ENCODE results near the gene LIN7A.

DNA sequence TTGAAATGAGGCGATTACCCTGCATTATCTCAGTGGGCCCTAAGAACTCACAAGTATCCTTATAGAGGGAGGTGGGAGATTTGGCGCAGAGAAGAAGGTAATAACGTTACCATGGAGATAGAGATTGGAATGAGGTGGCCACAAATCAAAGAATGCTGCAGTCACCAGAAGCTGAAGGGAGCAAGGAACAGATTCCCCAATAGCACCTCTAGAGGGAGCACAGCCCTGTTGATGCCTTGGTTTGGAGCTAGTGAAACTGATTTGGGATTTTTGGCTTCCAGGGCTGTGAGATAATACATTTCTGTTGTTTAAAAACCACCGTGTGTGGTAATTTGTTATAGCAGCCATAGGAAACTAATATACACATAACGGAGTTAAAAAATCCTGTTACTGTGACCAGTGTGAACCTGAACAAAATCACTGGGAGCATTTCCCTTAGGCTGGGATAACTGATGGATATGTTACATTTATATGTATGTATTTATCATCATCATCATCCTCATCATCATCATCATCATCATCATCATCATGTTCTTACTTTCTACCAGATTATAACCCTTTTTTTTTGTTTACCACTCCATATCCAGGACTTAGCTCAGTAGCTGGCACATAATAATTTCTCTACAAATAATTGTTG, 100.3 kb downstream of the LIN7A start:
- TF ChIP-seq, protein P1, sequence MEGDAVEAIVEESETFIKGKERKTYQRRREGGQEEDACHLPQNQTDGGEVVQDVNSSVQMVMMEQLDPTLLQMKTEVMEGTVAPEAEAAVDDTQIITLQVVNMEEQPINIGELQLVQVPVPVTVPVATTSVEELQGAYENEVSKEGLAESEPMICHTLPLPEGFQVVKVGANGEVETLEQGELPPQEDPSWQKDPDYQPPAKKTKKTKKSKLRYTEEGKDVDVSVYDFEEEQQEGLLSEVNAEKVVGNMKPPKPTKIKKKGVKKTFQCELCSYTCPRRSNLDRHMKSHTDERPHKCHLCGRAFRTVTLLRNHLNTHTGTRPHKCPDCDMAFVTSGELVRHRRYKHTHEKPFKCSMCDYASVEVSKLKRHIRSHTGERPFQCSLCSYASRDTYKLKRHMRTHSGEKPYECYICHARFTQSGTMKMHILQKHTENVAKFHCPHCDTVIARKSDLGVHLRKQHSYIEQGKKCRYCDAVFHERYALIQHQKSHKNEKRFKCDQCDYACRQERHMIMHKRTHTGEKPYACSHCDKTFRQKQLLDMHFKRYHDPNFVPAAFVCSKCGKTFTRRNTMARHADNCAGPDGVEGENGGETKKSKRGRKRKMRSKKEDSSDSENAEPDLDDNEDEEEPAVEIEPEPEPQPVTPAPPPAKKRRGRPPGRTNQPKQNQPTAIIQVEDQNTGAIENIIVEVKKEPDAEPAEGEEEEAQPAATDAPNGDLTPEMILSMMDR (IDR thresholded peaks at IDR 0.05; ENCODE audit: low read length) = peak; percentile 43; the same call in 1 of the 2 replicates
- TF ChIP-seq EZH2 (IDR thresholded peaks at IDR 0.05; ENCODE audit: borderline replicate concordance, low read length) = no peak

All from OCI-LY1 (cell line).